SH-SY5Y (cell line): ENCODE results near the gene NIPSNAP3A.

Experiments
- GATA2 ChIP-seq: IDR thresholded peaks from 2 replicates; pipeline ENCODE4 v1.6.1; 2011; ENCODE audit warnings: mild to moderate bottlenecking, low read depth, low read length
- GATA3 ChIP-seq: IDR thresholded peaks from 2 replicates; pipeline ENCODE4 v1.6.1; 2011; ENCODE audit warnings: low read depth, mild to moderate bottlenecking, low read length, moderate library complexity

- no peak for TF ChIP-seq GATA2
- no peak for TF ChIP-seq GATA3
Observed at GRCh38 chr9:104775574-104775936, 28.1 kb downstream of the NIPSNAP3A start.
